HFFc6 (cell line): ENCODE data around the gene TYW1B. TPM values are rescaled to one million over a fixed set of nuclear protein-coding genes. Genes with fewer than 3 reads are reported as not detected.
"Not testable (repeated sequence)": the region's sequence is repeated elsewhere in the genome, so short reads cannot be mapped to it uniquely, and the experiment has no call there.

ENCODE experiments used
- DNase-seq: peaks from one replicate; pipeline ENCODE4 v3.0.0-alpha.2; 2018
- H3K27ac Mint-ChIP-seq: 2 replicates; pipeline ENCODE4 v1.8.0; 2020; ENCODE audit warnings: mild to moderate bottlenecking, mixed read lengths
- H3K27me3 Mint-ChIP-seq: 2 replicates; pipeline ENCODE4 v1.8.0; 2021; ENCODE audit warnings: mild to moderate bottlenecking, moderate library complexity, mixed read lengths; ENCODE audit not compliant: insufficient read depth
- H3K36me3 Mint-ChIP-seq: 2 replicates; pipeline ENCODE4 v1.8.0; 2021; ENCODE audit warnings: low read depth, mixed read lengths
- H3K4me1 Mint-ChIP-seq: 2 replicates; pipeline ENCODE4 v1.8.0; 2020; ENCODE audit warnings: low read depth, mixed read lengths
- H3K4me3 Mint-ChIP-seq: 2 replicates; pipeline ENCODE4 v1.8.0; 2020; ENCODE audit warnings: mild to moderate bottlenecking, moderate library complexity, mixed read lengths
- H3K9me3 Mint-ChIP-seq: 2 replicates; pipeline ENCODE4 v1.8.0; 2020; ENCODE audit warnings: mild to moderate bottlenecking, mixed read lengths
- CTCF ChIP-seq: fragments of 200-600 bp; sonication (generic); IDR thresholded peaks from 2 replicates; pipeline ENCODE4 v1.5.0; 2021; ENCODE audit warnings: antibody characterized with exemption, mild to moderate bottlenecking
- total RNA-seq, 6 experiments: library from RNA; stranded (reverse); fragmentation: NEBNext Ultra II Directional; extraction: Animal tissue kit (Norgen Biotek cat#: 25700); gene quantifications; 2 replicates in 1 of 6; 3 replicates in 5 of 6; pipeline ENCODE4 v1.2.3, GENCODE V29; 2021

The TYW1B gene
- total RNA-seq, 6 experiments from 2014 or later, result 3.0 to 3.9 (median 3.6) TPM

GRCh38 chr7:72689344-72689743 lies 138.7 kb downstream of the TYW1B start:
- H3K4me3 Mint-ChIP-seq, H3K9me3 Mint-ChIP-seq, DNase-seq, H3K27me3 Mint-ChIP-seq, H3K27ac Mint-ChIP-seq, H3K36me3 Mint-ChIP-seq: not testable (repeated sequence)
- peaks cover 14% of the 10 kb centered on the region for H3K4me1 Mint-ChIP-seq

DNA sequence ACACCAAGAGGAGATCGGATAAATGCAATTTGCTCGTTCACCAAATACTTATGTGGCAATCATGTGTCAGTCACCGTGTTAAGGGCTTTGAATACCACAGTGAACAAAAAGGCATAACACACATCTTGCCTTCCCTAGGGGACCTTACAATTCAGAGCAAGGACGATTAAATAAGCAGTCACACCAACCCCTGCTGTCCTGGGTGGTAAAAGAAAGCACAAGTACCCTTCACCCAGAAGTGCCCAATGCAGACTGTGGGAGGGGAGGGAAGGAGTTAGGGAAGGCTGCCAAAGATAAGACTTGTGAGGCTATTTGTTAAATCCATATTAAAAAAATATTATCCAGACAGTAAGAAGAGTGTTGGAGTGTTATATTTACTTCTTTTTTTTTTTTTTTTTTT lies 146.8 kb downstream of the TYW1B start:
- not testable (repeated sequence) for H3K27me3 Mint-ChIP-seq, H3K36me3 Mint-ChIP-seq, H3K27ac Mint-ChIP-seq, H3K9me3 Mint-ChIP-seq, DNase-seq, H3K4me3 Mint-ChIP-seq
- H3K4me1 Mint-ChIP-seq, result peaks cover 40% of the 10 kb centered on the region

DNA sequence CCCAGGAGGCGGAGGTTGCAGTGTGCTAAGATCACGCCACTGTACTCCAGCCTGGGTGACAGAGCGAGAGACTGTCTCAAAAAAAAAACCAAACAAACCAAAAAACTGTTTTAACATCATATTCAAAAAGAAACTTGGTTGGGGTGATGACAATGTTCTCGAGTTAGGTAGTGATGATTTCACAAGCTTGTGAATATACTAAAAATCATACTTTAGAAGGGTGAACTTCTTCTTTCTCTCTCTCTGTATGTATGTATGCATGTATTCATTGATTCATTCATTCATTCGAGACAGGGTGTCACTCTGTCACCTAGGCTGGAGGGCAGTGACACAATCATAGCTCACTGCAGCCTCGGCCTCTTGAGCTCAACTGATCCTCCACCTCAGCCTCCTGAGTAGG lies 151.1 kb downstream of the TYW1B start:
- not testable (repeated sequence) for H3K9me3 Mint-ChIP-seq, H3K4me3 Mint-ChIP-seq, H3K27ac Mint-ChIP-seq, H3K4me1 Mint-ChIP-seq, H3K27me3 Mint-ChIP-seq, H3K36me3 Mint-ChIP-seq, DNase-seq

DNA sequence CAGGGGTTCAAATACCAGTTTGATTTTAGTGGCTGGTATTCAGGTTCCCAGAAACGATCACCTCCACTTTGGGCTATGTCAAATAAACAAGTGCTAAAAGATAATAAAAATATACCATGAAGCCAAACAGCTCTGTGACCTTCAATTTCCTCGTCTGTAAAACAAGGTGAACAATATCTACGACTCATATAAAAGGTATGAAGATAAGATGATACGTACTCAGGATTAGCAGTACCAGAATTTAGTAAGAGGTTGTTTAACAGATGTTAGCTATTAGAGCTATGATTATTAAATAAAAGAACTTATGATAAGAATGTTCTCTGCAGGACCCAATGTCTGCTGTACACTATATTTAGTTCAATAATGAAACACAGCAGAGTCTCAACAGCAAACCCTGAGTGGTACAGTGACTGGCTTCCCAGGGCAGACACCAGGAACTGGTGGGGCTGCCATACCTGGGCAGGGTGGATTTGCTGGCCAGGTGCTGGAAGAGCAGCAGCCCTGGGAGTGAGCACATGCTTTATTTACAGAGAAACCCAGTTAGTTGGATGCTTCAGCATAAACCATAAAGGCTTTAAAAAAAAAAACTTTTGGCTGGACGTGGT lies 151.8 kb downstream of the TYW1B start:
- not testable (repeated sequence) for DNase-seq, H3K4me3 Mint-ChIP-seq, H3K4me1 Mint-ChIP-seq, H3K27me3 Mint-ChIP-seq, H3K9me3 Mint-ChIP-seq, H3K36me3 Mint-ChIP-seq
- H3K27ac Mint-ChIP-seq, result peak overlapping the region; percentile 43; the same call in 1 of the 2 replicates

DNA sequence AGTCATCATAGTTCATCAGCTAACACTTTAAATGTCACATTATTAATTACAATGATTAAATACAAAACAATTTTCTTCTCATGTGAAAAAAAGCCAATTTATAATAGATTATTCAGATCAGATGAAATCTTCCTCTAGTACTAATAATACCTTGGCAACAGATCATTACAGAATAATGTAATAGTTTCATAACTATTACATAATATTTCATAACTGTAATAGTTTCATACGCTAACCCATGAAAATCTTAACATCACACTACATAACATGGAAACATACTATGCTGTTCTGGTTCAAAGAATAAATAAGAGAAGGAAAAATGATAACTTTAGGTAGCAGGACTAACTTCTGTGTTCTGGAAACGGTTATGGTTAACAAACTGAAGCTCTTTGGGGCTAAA lies 152.3 kb downstream of the TYW1B start:
- H3K9me3 Mint-ChIP-seq, H3K4me1 Mint-ChIP-seq, H3K4me3 Mint-ChIP-seq, H3K27ac Mint-ChIP-seq, H3K27me3 Mint-ChIP-seq, H3K36me3 Mint-ChIP-seq, DNase-seq: not testable (repeated sequence)

DNA sequence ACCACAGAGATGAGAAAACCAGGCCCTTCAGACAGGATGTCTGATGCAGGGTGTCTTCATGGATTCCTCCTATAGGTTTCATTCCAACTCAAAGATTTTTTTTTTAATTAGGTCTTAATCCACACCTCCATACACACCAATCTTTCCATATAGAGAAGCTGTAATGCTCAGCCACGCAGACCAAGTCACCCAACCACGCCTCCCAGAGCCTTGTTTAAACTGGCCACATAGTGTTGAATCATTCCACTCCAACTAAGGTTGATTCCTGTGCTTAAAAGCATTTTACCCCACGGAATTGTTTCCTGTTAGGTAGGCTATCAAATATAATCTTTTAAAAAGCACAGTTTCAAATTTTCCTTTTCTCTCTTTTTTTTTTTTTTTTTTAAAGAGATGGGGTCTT lies 153.6 kb downstream of the TYW1B start:
- H3K36me3 Mint-ChIP-seq, result no peaks in the 10 kb centered on the region
- no peaks in the 10 kb centered on the region for H3K27me3 Mint-ChIP-seq
- no peak for DNase-seq
- no peak overlapping the region for H3K27ac Mint-ChIP-seq
- no peak for TF ChIP-seq CTCF
- H3K9me3 Mint-ChIP-seq, result no peaks in the 10 kb centered on the region
- peaks cover 10% of the 10 kb centered on the region for H3K4me1 Mint-ChIP-seq
- no peak overlapping the region for H3K4me3 Mint-ChIP-seq

- not testable (repeated sequence) for DNase-seq, H3K36me3 Mint-ChIP-seq, H3K27me3 Mint-ChIP-seq, H3K27ac Mint-ChIP-seq, H3K4me3 Mint-ChIP-seq, H3K4me1 Mint-ChIP-seq, H3K9me3 Mint-ChIP-seq
Observed at GRCh38 chr7:72670850-72671249, 157.2 kb downstream of the TYW1B start.

DNA sequence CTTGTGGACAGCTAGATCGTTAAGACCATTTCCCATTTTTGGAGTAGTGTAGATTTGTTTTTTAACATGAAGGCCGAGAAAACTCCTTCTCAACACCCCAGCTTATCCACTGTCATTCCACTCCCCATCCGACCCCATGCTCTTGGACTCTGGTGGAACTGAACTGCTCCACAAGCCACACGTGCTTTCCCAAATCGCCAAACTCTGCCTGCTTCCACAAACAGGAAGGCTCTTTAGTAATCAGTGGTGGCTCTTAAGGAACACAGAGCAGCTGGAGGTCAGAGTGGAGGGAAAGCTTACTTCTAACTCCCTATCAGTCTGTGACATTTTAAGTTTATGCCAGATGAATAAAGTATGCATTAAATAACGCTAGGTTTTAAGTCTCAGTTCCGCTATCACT lies 159.6 kb downstream of the TYW1B start:
- H3K4me3 Mint-ChIP-seq, H3K9me3 Mint-ChIP-seq, H3K36me3 Mint-ChIP-seq, DNase-seq, H3K27ac Mint-ChIP-seq, H3K4me1 Mint-ChIP-seq, H3K27me3 Mint-ChIP-seq: not testable (repeated sequence)

DNA sequence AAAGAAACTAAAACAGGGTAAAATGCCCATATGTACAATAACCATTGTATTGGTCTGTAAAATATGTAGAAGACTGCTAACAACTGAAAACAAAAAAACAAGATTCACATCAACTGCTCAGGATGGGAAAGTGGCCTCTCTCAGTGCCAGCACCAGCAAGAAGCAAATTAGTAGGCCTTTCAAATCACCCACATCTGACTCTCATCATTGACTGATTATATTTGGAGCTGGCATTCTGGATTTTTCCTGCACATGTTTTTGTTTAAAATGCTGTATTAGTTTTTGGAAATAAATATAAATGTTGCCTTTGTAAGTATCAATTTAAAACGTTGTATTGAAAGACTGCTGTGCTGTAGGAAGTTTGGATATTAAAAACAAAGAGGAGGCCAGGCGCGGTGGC lies 161.0 kb downstream of the TYW1B start:
- not testable (repeated sequence) for H3K36me3 Mint-ChIP-seq, H3K4me1 Mint-ChIP-seq, DNase-seq, H3K4me3 Mint-ChIP-seq, H3K9me3 Mint-ChIP-seq, H3K27ac Mint-ChIP-seq, H3K27me3 Mint-ChIP-seq

DNA sequence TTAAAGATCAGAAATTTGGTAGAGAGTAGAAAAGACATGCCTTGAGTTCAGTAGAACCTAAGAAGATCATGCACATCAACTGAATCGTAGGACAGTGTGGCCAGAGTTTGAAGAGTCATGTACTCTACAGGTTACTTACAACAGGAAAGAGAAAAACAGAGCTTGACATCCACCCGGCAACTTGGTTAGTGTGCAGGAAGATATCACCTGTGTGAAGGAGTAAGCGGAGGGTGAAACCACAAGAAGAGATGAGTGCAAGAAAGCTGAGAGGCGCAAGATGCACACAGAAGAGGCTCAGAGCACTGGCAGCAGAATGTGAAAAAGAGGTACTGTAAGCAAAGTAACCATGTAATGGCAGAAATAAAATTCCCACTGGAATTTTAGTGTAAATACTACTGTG lies 179.4 kb downstream of the TYW1B start:
- not testable (repeated sequence) for H3K9me3 Mint-ChIP-seq, DNase-seq, H3K27ac Mint-ChIP-seq, H3K36me3 Mint-ChIP-seq, H3K27me3 Mint-ChIP-seq, H3K4me3 Mint-ChIP-seq
- peaks cover 16% of the 10 kb centered on the region for H3K4me1 Mint-ChIP-seq

- DNase-seq, H3K27ac Mint-ChIP-seq, H3K9me3 Mint-ChIP-seq, H3K4me1 Mint-ChIP-seq, H3K36me3 Mint-ChIP-seq, H3K4me3 Mint-ChIP-seq, H3K27me3 Mint-ChIP-seq: not testable (repeated sequence)
Observed at GRCh38 chr7:72643708-72644107, 184.3 kb downstream of the TYW1B start.

DNA sequence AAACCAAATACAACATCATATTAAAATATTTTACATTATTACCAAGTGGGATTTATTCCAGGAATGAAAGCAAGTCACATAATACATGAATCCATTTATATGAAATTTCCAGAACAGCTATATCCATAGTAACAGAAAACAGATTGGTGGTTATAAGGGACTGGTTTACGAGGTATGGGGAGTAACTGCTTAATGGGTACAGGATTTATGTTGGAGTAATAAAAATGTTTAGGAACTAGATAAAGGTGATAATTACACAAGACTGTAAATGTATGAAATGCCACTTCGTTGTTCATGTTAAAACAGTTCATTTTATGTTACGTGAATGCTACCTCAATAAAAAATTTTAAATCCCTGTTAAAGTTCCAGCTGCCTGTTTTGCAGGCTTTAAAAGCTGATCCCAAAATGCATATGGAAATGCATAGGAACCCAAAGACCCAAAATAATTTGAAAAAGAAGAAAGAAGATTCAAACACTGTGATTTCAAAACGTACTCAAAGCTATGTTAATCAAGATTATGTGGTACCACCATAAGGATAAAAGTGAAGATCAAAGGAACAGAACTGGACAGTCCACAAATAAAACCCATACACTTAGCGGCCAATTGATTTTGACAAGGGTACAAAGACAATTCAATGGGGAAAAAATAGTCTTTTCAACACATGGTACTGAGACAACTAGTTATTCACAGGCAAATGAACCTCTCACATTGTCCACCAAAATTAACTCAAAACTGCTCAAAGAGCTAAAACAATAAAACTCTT lies 186.3 kb downstream of the TYW1B start:
- H3K27ac Mint-ChIP-seq, H3K4me3 Mint-ChIP-seq, H3K9me3 Mint-ChIP-seq, H3K36me3 Mint-ChIP-seq, H3K4me1 Mint-ChIP-seq, DNase-seq, H3K27me3 Mint-ChIP-seq: not testable (repeated sequence)

DNA sequence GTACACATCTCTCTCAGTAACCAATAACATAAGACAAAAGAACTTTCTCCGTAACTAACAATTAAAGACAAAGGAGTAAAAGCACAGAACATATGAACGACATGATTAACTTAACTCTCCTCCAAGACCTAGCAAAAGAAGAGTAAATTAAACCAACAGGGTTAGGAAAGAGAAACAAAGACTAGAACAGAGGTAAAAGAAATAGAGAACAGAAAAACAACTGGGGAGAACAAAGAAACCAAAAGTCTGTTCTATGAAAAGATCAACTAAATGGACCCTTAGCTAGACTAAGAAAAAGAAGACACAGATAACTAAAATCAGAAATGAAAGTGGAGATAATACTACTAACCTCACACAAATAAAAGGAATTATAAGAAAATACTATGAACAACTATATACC lies 187.3 kb downstream of the TYW1B start:
- not testable (repeated sequence) for H3K4me1 Mint-ChIP-seq, H3K36me3 Mint-ChIP-seq, H3K4me3 Mint-ChIP-seq, DNase-seq, H3K9me3 Mint-ChIP-seq, H3K27ac Mint-ChIP-seq, H3K27me3 Mint-ChIP-seq
